ENCODE data around the gene LRRC74B.

- TF ChIP-seq CTCF (IDR thresholded peaks at IDR 0.05; ENCODE audit: poor library complexity) (no peak), EZH2 (IDR thresholded peaks at IDR 0.05; ENCODE audit: borderline replicate concordance) (no peak), EZH2phosphoT487 (IDR thresholded peaks at IDR 0.05; ENCODE audit: low read depth, severe bottlenecking, unreplicated experiment) (no peak)
Measured at GRCh38 chr22:21015466-21016006, 30.2 kb upstream of the LRRC74B start.

Data from hepatocyte (in vitro differentiated cells).